HCT116 (cell line): Measurements from ENCODE around the gene FBXO47. TPM values are rescaled to one million over a fixed set of nuclear protein-coding genes. Genes with fewer than 3 reads are reported as not detected.

ENCODE experiments used
- ATAC-seq: fragments of 200-7000 bp; cut with Tn5 transposase; 2 replicates; pipeline ENCODE4 v1.9.1; 2020; ENCODE audit warnings: mild to moderate bottlenecking, moderate library complexity
- BruUV-seq: library from RNA; stranded (reverse); fragments of 400-500 nt; replicated peaks from 2 replicates; lab custom pipeline; 2021; lab: Mats Ljungman, UMichigan
- CTCF ChIA-PET: fragments of 300-600 bp; sonication (Branson Sonifier 250); formaldehyde crosslinking; loops from one replicate; lab custom pipeline; 2021; ENCODE audit warnings: antibody characterized with exemption; lab: Charles Lee
- POLR2A ChIA-PET: fragments of 300-600, 350-600 bp; sonication (Branson Sonifier 250); formaldehyde crosslinking; loops from one replicate; lab custom pipeline; 2021; ENCODE audit warnings: antibody characterized with exemption; lab: Charles Lee
- RAD21 ChIA-PET, 2 experiments: fragments of 300-600 bp; sonication (Branson Sonifier 250); formaldehyde crosslinking; loops; one replicate each; lab custom pipeline; 2023; ENCODE audit warnings: low total read pairs in 2 of 2; ENCODE audit not compliant: uncharacterized antibody in 2 of 2, unreplicated experiment in 2 of 2, low non-redundant PET in 1 of 2; lab: Charles Lee
- DNase-seq: peaks from one replicate; pipeline ENCODE4 v3.0.0-alpha.2; 2010; ENCODE audit warnings: low read depth, low spot score
- H2AFZ ChIP-seq: fragments of 200-600 bp; shearing (Covaris generic), sonication (generic); 2 replicates; pipeline ENCODE4 v1.6.1; 2017; ENCODE audit warnings: low read depth, mixed run types, mixed read lengths, antibody characterized with exemption, low read length; ENCODE audit not compliant: poor library complexity, severe bottlenecking
- H3K27ac ChIP-seq: 2 replicates; pipeline ENCODE4 v1.5.1; 2012; ENCODE audit warnings: low read depth, low read length
- H3K27me3 ChIP-seq: fragments of 200-600 bp; sonication (generic); 2 replicates; pipeline ENCODE4 v1.6.1; 2016; ENCODE audit warnings: mixed run types, low read length, mixed read lengths; ENCODE audit not compliant: insufficient read depth
- H3K36me3 ChIP-seq, 2 experiments: fragments of 200-500 bp in 1 of 2; fragments of 200-600 bp in 1 of 2; sonication (Bioruptor generic) in 1 of 2; sonication (generic) in 1 of 2; 2 replicates each; pipeline versions ENCODE4 v1.5.1 to v1.6.1; 2014 to 2016; ENCODE audit warnings: low read length in 2 of 2, inconsistent platforms in 1 of 2, mixed read lengths in 1 of 2, mixed run types in 1 of 2; ENCODE audit not compliant: insufficient read depth in 2 of 2, control insufficient read depth in 1 of 2
- H3K4me1 ChIP-seq, 2 experiments: fragments of 200-600 bp in 1 of 2; sonication (generic) in 1 of 2; 2 replicates each; pipeline versions ENCODE4 v1.5.1 to v1.6.1; 2012 to 2017; ENCODE audit warnings: low read length in 2 of 2, inconsistent platforms in 1 of 2, mild to moderate bottlenecking in 1 of 2, mixed read lengths in 1 of 2, mixed run types in 1 of 2, moderate library complexity in 1 of 2; ENCODE audit not compliant: insufficient read depth in 2 of 2, control insufficient read depth in 1 of 2
- H3K4me2 ChIP-seq: fragments of 200-600 bp; sonication (generic); 2 replicates; pipeline ENCODE4 v1.6.1; 2017; ENCODE audit warnings: mixed run types, low read length, mixed read lengths
- H3K4me3 ChIP-seq, 2 experiments: fragments of 200-600 bp in 1 of 2; sonication (generic) in 1 of 2; replicated peaks in 1 of 2; 2 replicates each; pipeline ENCODE4 v1.5.1; 2011 to 2016; ENCODE audit warnings: low read length in 2 of 2, control low read depth in 1 of 2, low read depth in 1 of 2, mild to moderate bottlenecking in 1 of 2, mixed read lengths in 1 of 2, mixed run types in 1 of 2
- H3K79me2 ChIP-seq: fragments of 200-600 bp; sonication (generic); 2 replicates; pipeline ENCODE4 v1.6.1; 2017; ENCODE audit warnings: mild to moderate bottlenecking, mixed run types, low read length, moderate library complexity, mixed read lengths; ENCODE audit not compliant: insufficient read depth
- H3K9ac ChIP-seq: fragments of 200-600 bp; sonication (generic); 2 replicates; pipeline ENCODE4 v1.6.1; 2016; ENCODE audit warnings: low read length, mixed read lengths
- H3K9me2 ChIP-seq: fragments of 200-600 bp; sonication (generic), shearing (Covaris generic); 2 replicates; pipeline ENCODE4 v1.6.1; 2017; ENCODE audit warnings: mixed run types, mild to moderate bottlenecking, moderate library complexity; ENCODE audit not compliant: insufficient read depth
- H3K9me3 ChIP-seq, 2 experiments: fragments of 200-500 bp in 1 of 2; fragments of 200-600 bp in 1 of 2; sonication (Bioruptor generic) in 1 of 2; sonication (generic) in 1 of 2; 2 replicates each; pipeline ENCODE4 v1.6.1; 2014 to 2017; ENCODE audit warnings: low read length in 2 of 2, mixed read lengths in 2 of 2, inconsistent platforms in 1 of 2, low read depth in 1 of 2, mild to moderate bottlenecking in 1 of 2, mixed run types in 1 of 2, moderate library complexity in 1 of 2; ENCODE audit not compliant: control insufficient read depth in 1 of 2, insufficient read depth in 1 of 2
- H4K20me1 ChIP-seq: fragments of 200-600 bp; sonication (generic), shearing (Covaris generic); 2 replicates; pipeline ENCODE4 v1.6.1; 2017; ENCODE audit warnings: mixed run types, mild to moderate bottlenecking, moderate library complexity; ENCODE audit not compliant: insufficient read depth
- CBX3 ChIP-seq: IDR thresholded peaks from 2 replicates; pipeline ENCODE4 v1.6.1; 2012; ENCODE audit warnings: low read depth
- EGR1 ChIP-seq: IDR thresholded peaks from 2 replicates; pipeline ENCODE4 v1.6.1; 2012; ENCODE audit warnings: low read depth
- SP1 ChIP-seq: IDR thresholded peaks from 2 replicates; pipeline ENCODE4 v1.6.1; 2012; ENCODE audit warnings: low read depth
- YY1 ChIP-seq: IDR thresholded peaks from 2 replicates; pipeline ENCODE4 v1.6.1; 2011; ENCODE audit warnings: low read length, low read depth, moderate library complexity, mild to moderate bottlenecking; ENCODE audit not compliant: insufficient replicate concordance; ENCODE audit errors: extremely low read depth
- intact Hi-C: fragments of 100-400 bp; cut with micrococcal nuclease; formaldehyde crosslinking; loops from 2 replicates; pipeline ENCODE4 v1.10.0; 2022
- total RNA-seq: library from RNA; stranded (reverse); gene quantifications from one replicate; pipeline ENCODE4 v1.2.1, GENCODE V29; 2021; ENCODE audit not compliant: unreplicated experiment
- TF ChIP-seq, protein P1 (sequence below), 3 experiments: fragments of 200-600 bp in 1 of 3; sonication (generic) in 1 of 3; IDR thresholded peaks in 2 of 3; conservative IDR thresholded peaks in 1 of 3; 2 replicates each; pipeline ENCODE4 v1.5.1; 2012 to 2017; ENCODE audit warnings: low read depth in 2 of 3, low read length in 2 of 3, antibody characterized with exemption in 1 of 3, borderline replicate concordance in 1 of 3, control low read depth in 1 of 3, mild to moderate bottlenecking in 1 of 3, mixed read lengths in 1 of 3, mixed run types in 1 of 3, moderate library complexity in 1 of 3; ENCODE audit not compliant: insufficient read depth in 1 of 3

The FBXO47 gene
- total RNA-seq, 1 experiment from 2014 or later, result not detected

DNA sequence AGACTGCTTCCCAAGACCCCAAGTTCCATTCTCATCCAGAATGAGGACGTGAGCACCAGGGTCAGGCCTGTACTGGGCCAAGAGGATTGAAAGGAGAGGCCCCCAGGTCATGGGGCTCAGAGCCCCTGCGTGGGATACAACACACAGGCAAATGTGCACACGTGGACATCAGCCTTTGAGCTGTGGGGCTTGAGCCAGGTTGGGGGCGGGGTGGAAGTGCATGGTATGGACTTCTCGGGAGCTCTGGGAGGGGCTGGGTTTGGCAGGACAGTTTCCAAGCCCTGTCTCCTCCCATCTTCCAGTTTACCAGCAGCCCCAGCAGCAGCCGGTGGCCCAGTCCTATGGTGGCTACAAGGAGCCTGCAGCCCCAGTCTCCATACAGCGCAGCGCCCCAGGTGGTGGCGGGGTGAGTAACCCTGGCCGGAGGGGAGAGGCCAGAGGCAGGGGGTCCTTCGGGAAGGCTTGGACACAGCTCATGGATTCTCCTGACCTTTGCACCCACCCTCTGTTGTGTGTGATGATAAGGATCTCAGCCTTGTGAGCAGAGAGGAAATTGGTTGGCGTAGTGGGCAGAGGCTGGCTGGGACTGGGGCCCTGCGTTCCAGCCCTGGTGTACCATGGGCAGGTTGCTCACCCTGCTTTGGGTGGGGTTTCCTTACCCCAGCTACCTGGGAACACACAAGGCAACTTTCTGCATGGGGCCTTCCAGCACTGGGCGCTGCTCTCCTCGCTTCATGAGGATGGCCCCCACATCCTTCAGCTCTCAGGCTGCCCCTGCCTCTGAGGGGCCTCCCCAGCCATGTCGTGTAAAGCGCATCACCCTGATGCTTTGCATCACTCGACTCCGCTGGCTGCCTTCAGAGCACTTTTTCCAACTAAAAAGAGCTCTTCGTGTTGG is 52.2 kb downstream of the FBXO47 start:
- peak; percentile 23; the same call in 1 of the 2 replicates for ATAC-seq
- intact Hi-C loops, result no loop called here
- H3K4me3 ChIP-seq, result no peak overlapping the region
- H3K9ac ChIP-seq, result no peak overlapping the region
- TF ChIP-seq CBX3 (no peak), EGR1 (no peak), YY1 (no peak), SP1 (no peak)
- TF ChIP-seq, protein P1, sequence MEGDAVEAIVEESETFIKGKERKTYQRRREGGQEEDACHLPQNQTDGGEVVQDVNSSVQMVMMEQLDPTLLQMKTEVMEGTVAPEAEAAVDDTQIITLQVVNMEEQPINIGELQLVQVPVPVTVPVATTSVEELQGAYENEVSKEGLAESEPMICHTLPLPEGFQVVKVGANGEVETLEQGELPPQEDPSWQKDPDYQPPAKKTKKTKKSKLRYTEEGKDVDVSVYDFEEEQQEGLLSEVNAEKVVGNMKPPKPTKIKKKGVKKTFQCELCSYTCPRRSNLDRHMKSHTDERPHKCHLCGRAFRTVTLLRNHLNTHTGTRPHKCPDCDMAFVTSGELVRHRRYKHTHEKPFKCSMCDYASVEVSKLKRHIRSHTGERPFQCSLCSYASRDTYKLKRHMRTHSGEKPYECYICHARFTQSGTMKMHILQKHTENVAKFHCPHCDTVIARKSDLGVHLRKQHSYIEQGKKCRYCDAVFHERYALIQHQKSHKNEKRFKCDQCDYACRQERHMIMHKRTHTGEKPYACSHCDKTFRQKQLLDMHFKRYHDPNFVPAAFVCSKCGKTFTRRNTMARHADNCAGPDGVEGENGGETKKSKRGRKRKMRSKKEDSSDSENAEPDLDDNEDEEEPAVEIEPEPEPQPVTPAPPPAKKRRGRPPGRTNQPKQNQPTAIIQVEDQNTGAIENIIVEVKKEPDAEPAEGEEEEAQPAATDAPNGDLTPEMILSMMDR (IDR thresholded peaks at IDR 0.05 in 2 of 3, conservative IDR thresholded peaks at IDR 0.05 in 1 of 3; ENCODE audit: borderline replicate concordance in 1 of 3, insufficient read depth in 1 of 3, low read depth in 2 of 3, low read length in 2 of 3), result no peak
- TF ChIP-seq, all 23 proteins: peak for 0
- no peaks in the 10 kb centered on the region for H3K9me3 ChIP-seq
- CTCF ChIA-PET, result no interaction called here
- H3K36me3 ChIP-seq, result peaks cover 8 to 37% of the 10 kb centered on the region in 2 experiments; a peak in 3 of 4 replicates
- peaks cover 14% of the 10 kb centered on the region; the same call in 1 of the 2 replicates for H3K79me2 ChIP-seq
- no peak overlapping the region for H3K27ac ChIP-seq
- RAD21 ChIA-PET, result no interaction called here
- DNase-seq, result no peak
- no TSS peak for BruUV-seq
- no peaks in the 10 kb centered on the region for H3K9me2 ChIP-seq
- H3K27me3 ChIP-seq, result no peaks in the 10 kb centered on the region
- H4K20me1 ChIP-seq, result no peaks in the 10 kb centered on the region
- POLR2A ChIA-PET, result no interaction called here
- H3K4me1 ChIP-seq, result no peaks in the 10 kb centered on the region
- H3K4me2 ChIP-seq, result no peak overlapping the region
- H2AFZ ChIP-seq, result no peak overlapping the region
